GM18873 (cell line): ENCODE measurements around the gene BANF1.
A peak's percentile ranks its signal among the peaks of the same experiment; 100 is the strongest.

Source experiments
- ATAC-seq: cut with Tn5 transposase; IDR thresholded peaks from one replicate; pipeline ENCODE4 v1.9.1; 2021; ENCODE audit warnings: mild to moderate bottlenecking, moderate library complexity, moderate number of reproducible peaks; ENCODE audit not compliant: unreplicated experiment, low FRiP score

Gene BANF1, protein sequence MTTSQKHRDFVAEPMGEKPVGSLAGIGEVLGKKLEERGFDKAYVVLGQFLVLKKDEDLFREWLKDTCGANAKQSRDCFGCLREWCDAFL

DNA sequence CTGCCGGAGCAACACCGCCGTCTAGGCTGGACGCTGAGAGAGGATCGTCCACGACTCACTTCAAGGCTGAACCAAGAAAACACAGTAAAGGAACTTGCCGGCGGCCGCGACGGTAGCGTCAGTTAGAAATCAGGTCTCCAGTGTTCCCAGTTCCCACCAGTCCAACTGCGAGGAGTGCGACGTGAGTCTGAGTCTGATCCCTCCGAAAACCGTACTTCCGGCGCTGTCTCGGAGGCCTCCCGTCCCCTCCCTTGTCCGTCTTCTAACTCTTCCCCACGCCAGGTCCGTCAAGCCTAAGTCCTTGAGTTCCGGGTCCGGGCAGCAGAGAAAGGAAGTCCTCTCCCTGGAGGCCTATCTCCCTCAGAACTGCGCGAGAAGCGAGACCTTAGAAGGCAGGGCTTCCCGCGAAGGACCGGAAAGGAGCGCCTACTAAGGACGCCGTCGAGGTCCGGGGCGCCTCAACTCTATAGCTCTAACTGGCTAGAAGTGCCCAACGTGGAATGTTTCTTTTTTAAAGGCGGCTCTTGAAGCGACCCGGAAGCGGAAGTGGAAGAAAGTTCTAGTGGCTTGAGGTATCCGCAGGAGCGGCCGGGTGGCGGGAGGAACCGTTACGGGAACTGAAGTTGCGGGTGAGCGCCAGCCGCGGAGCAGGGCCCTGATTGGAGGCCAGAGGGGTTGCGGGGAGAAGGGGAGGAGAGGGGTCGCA, at the start of gene BANF1, which contains the start of gene EIF1AD:
Gene BANF1, plus strand, starts transcription at position 562 of the 706 bp plus-strand sequence. CDS start 748 bp downstream, outside the sequence.
Gene EIF1AD, minus strand, starts transcription at position 216 of the 706 bp plus-strand sequence. CDS start 1,768 bp downstream, outside the sequence.
- peak; percentile 70 for ATAC-seq

DNA sequence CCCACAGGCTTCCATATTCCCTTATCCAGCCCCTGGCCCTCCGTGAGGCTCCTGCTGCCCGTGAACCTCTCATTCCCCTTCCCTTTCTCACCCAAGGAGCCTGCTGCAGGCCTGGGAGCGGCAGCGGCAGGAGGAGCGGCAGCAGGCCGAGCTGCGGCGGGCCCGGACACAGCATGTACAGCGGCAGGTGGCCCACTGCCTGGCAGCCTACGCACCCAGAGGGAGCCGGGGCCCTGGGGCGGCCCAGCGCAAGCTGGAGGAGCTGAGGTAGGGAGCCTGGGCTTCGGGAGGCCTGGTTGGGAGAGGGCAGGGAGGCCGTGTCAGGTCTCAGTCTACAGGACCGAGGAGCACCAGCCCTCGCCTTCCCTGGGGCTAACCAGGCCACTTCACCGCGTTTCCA, 48.8 kb upstream of the BANF1 start:
- no peak for ATAC-seq

DNA sequence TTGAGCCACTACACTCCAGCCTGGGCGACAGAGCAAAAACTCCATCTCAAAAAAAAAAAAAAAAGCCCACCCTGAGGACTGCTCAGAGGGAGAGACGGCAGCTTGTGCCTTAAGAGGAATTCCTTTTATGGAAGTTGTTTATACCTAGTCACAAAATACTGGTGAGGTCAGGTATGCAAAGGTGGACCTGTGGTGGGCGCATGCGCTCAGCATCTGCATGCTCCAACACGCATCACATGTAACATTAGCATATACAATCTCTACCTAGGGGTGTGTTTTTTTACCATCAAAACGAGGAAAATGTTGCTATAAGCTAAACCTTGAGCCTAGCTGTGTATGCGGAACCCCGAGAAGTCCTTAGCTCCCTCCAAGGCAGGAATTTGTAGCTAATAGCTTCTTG, 47.5 kb upstream of the BANF1 start:
- ATAC-seq, result no peak

DNA sequence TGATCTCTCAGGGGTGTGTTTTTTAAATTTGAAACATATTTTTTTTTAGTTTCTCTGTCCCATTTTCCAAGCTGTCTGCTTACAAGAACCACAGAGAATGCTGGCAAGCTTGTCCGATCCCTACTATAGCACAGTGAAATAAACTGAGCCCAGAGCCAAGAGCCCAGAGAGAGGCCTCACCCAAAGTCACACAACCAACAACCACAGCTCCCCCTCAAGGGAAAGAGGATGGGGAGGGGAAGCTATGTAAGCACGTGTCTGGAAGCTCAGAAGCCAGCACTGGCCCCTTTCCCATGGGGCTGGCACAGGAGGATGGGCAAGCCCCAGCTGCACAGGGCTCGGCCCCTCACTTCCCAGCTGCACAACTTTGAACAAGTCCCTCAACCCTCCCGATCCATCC, 44.0 kb upstream of the BANF1 start:
- no peak for ATAC-seq

DNA sequence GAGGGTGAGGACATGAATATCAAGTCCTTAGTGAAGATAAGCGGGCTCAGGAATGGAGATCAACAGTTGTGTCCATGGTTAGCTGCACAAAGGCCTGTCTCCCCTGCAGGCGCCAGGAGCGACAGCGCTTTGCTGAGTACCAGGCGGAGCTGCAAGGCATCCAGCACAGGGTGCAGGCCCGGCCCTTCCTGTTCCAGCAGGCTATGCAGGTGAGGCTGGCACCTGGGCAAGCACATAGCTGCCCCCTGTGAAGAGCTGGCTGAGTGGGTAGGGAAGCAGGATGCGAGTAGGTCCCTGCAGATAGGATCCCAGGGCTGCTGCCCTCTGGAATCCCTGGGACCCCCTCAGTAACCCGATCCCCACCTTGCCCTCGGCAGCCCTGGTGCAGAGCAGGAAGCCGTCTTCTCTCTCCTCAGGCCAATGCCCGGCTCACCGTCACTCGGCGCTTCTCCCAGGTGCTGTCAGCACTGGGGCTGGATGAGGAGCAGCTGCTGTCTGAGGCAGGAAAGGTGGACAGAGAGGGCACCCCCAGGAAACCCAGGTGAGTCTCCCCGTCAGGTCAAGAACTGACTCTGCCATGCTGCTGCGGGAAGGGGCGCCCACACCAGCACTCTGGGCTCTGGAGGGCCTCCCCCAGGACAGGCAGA, 43.4 kb upstream of the BANF1 start:
- no peak for ATAC-seq

DNA sequence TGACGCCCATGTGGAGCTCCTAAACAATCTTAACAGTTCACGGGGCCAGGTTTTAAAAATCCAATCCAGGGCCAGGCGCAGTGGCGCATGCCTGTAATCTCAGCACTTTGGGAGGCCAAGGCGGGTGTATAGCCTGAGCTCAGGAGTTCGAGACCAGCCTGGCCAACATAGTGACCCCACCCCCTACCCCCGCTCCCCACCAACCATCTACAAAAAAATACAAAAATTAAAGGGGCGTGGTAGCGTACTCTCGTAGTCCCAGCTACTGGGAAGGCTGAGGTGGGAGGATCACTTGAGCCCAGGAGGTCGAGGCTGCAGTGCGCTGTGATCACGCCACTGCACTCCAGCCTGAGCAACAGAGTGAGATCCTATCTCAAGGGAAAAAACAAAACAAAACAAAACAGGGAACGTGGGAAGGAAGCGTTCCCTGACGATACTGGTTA, 41.5 kb upstream of the BANF1 start:
- ATAC-seq, result no peak

DNA sequence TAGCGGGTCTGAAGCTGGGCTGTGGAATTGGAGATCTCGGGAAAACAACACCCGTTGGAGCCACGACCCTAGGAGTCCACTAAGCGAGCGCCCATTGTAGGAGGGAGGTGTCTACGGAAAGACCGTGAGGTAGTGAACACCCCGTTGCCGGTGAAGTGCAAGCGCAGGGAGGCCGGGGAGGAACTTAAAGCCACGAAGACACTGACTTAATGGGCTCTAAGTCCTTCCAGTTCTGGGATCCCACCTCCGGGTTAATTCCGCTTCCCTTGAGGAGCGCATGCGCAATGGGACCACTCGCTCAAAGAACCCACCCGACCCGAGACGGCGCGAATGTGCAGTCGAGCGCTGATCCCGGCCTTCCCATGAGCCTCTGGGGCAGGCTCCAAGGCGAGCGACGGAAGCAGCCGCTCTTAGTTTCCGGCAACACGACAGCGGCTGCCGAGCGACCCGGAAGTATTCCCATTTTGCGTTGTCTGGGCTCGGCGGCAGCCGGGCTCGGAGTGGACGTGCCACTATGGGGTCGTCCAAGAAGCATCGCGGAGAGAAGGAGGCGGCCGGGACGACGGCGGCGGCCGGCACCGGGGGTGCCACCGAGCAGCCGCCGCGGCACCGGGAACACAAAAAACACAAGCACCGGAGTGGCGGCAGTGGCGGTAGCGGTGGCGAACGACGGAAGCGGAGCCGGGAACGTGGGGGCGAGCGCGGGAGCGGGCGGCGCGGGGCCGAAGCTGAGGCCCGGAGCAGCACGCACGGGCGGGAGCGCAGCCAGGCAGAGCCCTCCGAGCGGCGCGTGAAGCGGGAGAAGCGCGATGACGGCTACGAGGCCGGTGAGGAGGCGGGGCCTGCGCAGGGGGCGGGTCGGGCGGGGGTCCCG, 40.8 kb upstream of the BANF1 start, which contains the start of gene SART1:
Gene SART1, plus strand, starts transcription at position 468 of the 874 bp plus-strand sequence. Its CDS starts 47 bp downstream, at position 515.
- ATAC-seq, result peak; percentile 80

DNA sequence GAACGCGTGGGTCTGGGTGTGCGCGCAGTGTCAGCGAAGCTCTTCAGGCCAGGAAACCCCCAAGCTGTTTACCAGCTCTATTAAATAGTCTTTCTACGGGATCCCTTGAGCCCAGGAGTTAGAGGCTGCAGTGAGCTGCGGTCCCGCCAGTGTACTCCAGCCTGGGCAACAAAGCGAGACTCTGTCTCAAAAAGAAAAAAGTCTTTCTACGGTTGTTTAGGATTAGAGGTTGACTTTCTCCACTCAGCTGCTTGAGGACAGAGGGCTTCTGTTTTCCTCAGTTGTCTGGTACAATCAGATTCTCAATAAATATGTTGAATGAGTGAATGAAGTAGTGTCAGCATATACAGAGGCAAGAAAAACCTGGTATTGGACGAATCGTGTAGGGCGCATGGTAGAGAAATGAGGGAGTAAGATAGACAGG, 40.1 kb upstream of the BANF1 start:
- no peak for ATAC-seq

DNA sequence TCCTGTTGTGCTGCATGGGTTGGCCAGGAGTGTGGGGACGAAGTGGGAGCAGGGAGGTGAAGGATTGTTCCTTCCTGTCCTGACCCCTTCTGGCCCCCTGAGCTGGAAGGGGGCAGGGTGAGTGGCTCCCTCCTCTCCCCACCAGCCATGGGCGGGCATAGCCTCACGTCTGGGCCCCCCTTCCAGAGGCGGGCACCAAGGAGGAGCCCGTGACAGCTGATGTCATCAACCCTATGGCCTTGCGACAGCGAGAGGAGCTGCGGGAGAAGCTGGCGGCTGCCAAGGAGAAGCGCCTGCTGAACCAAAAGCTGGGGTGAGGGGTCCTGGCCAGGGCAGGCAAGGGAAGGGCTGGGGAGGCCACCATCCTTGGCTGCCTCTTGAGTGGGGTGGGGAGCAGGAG, 37.4 kb upstream of the BANF1 start:
- no peak for ATAC-seq

DNA sequence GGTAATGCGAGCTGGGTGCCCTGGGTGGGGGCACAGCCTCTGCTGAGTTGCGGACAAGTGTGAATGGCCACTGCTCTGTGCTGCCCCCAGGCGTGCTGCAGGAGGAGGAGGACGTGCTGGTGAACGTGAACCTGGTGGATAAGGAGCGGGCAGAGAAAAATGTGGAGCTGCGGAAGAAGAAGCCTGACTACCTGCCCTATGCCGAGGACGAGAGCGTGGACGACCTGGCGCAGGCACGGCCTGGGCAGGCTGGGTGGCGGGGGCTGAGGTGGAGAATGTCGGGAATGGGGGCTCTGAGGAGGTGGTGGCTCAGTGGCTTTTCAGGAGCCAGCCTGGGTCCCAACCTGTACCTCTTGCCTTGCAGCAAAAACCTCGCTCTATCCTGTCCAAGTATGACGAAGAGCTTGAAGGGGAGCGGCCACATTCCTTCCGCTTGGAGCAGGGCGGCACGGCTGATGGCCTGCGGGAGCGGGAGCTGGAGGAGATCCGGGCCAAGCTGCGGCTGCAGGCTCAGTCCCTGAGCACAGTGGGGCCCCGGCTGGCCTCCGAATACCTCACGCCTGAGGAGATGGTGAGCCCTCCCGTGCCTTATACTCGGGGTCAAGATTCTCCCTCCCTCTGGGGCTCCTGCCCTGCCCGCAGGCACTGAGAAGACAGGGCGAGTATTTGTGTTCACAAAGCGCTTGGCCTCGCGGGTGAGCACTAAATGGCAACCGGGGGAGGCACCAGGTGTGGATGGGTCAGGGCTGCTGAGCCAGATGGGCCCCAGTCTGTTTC, 36.1 kb upstream of the BANF1 start:
- no peak for ATAC-seq

DNA sequence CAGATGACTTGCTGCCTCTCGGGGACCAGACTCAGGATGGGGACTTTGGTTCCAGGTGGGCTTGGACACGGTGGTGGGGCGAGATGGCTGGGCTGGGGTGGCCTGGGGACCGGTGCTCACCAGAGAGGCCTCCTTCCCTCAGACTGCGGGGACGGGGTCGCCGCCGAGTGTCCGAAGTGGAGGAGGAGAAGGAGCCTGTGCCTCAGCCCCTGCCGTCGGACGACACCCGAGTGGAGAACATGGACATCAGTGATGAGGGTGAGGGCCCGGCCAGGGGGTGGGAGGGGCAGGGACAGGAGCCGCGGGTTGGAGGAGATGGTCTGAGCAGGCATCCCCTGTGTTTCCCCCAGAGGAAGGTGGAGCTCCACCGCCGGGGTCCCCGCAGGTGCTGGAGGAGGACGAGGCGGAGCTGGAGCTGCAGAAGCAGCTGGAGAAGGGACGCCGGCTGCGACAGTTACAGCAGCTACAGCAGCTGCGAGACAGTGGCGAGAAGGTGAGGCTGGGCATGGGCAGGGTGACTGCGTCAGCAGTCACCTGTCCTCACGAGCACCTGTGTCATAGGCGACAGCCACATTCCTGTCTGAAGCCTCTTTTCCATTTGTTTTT, 34.9 kb upstream of the BANF1 start:
- no peak for ATAC-seq

DNA sequence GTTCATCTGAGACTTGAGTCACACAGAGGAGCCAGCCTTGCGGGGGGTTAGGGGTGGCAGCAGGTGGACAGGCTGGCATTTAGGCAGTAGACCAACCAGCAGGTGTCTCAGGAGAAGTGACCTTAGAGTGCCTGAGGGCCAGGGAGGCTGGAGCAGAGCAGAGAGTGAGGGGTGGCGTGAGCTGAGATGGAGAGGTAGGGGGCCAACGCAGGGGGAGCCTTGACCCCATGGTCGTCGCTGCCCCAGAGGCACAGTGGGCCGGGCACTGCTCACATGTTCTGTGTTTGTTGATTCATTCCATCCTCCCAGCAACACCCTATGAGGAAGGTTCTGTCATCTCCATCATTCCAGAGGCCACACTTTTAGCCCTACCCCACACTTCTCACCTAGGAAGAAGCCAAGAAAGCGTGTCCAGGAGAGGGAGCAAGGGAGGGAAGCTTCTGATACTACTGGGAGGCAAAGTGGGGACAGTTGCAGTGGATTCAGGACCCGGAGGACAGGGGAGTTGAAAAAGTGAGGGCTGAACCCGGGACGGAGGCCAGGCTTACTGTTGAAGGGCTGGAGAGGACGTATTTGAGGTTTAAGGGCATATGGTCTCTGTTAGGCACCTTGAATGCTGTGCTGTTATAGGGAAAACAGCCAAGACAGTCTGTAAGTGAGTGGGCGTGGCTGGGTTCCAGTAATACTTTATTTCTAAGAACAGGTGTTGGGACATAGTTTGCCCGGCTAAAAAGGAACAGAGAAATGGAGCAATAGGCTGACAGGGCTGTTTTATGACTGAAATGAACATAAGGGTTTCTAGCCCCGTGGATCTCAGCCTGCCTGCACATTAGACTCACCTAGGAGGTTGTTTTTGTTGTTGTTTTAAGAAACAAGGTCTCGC, 33.5 kb upstream of the BANF1 start:
- no peak for ATAC-seq

DNA sequence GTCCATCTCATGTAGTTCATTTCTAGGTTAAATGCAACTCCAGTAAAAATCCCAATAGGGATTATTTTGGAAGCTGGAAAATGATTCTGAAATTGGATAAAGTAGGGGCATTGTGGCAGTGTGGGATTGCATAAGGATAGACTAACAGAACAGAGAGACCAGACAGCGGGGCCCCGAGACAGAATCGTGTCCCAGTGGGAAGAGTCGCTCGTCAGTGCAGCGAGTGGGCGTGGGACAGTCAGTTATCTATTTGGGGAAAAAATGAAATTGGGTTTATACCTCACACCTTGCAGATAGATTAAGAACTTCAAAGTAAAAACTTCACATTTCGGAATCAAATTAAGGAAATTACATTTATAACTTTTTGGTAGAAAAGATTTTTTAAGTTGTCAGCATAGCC, 30.2 kb upstream of the BANF1 start:
- no peak for ATAC-seq

DNA sequence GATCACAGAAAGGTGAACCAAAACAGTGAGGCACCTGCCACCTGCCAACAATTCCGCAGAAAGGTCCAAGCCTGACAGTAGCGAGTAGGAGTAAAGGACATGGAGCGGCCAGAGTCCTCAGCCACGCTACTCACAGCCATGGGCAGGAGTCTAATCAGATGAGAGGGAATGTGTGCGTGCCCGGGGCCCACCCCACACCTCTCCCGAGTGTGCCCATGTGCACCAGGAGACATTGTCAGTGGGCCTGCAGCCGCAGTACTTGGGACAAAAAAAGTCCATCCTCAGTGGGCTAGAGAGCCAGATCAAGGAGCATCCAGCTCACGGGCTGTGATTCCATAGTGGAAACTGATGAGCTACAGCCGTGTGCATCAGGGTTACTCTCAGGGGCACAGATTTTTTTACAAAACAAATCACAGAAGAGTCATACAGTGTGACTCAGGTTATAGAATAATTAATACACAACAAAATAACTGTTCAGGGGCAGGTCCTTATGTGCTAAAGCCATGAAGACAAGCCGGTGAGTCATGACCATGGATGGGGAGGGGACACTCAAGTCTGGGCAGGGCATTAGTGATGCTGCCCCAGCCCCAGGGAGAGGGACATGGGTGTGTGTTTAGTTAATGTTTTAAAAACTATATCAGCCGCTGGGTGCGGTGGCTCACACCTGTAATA, 28.7 kb upstream of the BANF1 start:
- no peak for ATAC-seq

DNA sequence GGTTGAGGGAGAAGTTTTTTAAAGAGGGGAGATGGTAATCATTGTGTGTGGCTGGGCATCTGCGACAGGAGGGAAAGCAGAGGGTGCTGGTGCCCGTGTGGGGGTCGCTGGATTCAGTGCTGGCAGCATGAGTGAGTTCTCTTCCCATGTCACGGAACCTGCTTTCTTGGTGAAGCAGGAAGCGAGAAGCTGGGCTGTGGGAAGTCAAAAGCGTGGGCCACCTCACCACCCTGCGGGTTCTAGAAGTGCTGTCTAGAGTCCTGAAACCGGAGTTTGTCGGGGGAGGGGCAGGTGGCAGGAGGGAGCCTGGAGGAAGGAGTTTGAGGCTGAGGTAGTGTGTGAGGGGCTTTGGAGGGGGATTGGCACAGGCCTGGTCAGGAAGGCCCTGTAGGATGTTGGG, 26.5 kb upstream of the BANF1 start:
- ATAC-seq, result no peak

DNA sequence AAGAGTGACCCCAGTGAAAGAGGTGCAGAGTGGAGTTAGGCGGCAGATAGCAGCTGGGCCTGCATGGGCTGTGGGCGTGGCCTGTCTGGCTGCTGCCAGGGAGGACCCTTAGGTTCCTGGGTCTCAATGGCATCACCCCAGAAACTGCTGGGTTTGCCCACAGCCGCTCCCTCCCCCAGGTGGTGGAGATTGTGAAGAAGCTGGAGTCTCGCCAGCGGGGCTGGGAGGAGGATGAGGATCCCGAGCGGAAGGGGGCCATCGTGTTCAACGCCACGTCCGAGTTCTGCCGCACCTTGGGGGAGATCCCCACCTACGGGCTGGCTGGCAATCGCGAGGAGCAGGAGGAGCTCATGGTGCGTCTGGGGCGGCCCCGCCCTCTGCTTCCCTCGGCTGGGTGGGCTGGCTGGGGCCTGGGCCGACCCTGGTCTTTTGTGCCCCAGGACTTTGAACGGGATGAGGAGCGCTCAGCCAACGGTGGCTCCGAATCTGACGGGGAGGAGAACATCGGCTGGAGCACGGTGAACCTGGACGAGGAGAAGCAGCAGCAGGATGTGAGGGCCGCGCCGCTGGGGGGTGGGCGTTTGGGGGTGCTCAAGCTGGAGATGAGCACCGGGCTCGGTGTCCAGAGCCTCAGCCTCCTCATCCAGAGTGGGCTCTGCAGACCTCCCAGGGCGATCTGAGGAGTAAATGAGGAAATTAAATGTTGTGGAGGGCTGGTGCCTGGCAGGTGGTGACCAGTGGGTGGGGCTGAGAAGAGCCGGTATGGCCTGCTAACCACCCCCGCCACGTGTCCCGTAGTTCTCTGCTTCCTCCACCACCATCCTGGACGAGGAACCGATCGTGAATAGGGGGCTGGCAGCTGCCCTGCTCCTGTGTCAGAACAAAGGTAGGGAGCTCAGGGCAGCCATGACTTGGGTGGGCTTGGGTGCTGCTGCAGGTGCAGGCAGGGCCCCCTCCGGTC, 25.8 kb upstream of the BANF1 start:
- ATAC-seq, result no peak
